RKO (cell line): ENCODE measurements around the gene PRM3.
"Not testable (repeated sequence)": the region's sequence is repeated elsewhere in the genome, so short reads cannot be mapped to it uniquely, and the experiment has no call there.

Source experiments
- DNase-seq: peaks from one replicate; pipeline ENCODE4 v3.0.0-alpha.2; 2016; ENCODE audit warnings: low spot score

The PRM3 gene

GRCh38 chr16:11303405-11304138 is 30.1 kb upstream of the PRM3 start:
- DNase-seq = no peak

GRCh38 chr16:11302977-11303376 is 29.5 kb upstream of the PRM3 start:
- DNase-seq = no peak

- DNase-seq = no peak
Measured at GRCh38 chr16:11301645-11302501, 28.4 kb upstream of the PRM3 start.

DNA sequence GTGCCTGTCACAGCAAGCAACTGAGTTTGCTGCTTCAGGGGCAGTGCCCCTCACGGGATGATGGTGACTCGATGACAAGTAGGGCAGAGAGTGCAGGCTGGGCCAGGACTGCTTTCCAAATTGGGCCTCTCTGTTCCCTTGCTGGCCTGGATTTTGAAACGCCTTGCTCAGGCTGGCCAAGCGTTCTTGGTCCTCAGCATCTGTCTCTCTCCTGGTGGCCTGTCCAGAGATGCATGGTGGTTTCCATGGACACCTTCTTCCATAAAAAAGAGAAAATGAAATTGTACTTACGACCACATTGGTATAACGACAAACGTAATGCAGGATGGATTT is 27.1 kb upstream of the PRM3 start:
- no peak for DNase-seq

DNA sequence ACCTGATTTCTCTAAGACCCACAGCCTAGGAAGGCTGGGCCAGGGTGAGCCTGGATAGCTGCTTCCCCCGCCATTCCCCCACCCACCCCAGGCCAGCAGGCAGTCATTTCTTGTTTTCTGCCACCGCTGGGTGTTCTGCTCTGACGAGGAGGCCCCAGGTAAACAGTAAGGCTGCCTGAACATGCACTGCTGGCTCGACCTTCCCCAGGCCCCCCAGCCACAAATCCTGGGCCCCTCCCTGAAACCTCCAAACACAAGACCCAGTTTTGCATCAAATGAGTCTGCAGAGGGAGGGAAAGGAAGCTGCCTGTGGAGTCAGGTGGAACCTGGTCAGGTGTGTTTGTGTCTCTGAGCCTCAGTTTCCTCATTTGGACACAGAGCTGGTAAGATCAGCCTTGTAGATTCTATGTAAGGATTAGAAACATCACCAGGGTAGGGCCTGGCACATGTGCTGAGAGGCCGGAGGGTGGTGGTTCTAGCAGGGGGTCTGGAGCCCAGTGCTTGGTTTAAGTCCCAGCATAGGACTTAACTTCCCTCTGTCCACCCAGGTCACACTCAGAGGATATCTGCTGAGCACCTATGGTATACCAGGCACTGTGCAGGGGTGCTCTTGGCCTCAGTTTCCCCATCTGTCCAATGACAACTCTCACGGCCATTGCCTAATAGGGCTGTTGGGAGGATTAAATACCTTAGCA is 26.6 kb upstream of the PRM3 start:
- DNase-seq = no peak

DNA sequence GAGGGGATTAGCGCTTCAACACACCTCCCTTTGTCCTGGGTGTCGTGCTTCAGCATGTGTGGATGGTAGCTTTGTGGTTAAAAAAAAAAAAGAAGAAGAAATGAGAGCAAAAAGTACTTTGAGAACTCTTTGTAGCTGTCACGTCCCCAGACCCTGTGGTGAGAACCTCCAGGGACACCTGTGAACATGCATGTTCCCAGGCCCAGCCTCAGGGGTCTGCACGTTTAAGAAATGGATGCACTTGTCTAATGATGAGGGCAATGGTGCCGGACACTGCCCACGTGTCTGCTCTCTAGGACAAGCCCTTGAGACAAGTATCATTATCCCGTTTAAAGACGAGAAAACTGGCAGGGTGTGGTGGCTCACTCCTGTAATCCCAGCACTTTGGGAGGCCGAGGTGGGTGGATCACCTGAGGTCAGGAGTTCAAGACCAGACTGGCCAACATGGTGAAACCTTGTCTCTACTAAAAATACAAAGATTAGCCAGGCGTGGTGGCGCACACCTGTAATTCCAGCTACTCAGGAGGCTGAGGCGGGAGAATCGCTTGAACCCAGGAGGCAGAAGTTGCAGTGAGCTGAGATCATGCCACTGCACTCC is 25.6 kb upstream of the PRM3 start:
- DNase-seq = not testable (repeated sequence)

- DNase-seq = no peak
Measured at GRCh38 chr16:11298143-11298900, 24.9 kb upstream of the PRM3 start.

GRCh38 chr16:11297492-11298142 is 24.2 kb upstream of the PRM3 start:
- DNase-seq = no peak

DNA sequence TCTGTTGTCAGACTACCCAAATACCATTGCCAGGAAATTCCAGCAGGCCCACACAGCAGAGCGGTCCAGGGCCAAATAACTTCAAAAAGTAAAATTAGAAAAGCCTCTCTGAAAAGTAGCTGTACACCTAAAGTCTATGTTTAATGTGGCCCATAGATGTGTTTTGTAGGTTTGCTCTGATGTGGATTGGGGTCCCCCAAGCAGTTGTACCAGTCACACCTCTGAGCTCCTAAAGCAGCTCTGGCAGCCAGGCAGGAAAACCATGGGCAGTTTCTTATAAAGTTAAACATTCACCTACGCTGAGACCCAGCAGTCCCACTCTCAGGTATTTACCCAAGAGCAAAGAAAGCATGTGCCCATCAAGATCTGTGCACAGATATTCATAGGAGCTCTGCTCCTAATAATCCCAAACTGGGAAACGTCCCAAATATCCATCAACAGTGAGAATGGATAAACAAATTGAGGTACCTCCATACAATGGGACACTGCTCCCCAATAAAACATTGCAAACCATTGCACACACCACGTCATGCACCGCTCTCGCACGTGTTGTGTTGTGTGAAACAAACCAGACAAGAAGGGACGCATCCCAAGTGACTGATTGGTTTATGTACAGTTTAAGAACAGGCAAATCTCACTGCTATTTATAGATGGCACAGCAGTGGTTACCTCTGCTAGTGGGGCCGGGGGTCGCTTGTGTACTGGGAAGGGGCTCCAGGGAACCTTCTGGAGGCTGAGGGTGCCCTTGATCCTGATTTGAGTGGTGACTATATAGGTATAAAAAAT is 23.5 kb upstream of the PRM3 start:
- no peak for DNase-seq

GRCh38 chr16:11296351-11296705 is 22.9 kb upstream of the PRM3 start:
- no peak for DNase-seq

DNA sequence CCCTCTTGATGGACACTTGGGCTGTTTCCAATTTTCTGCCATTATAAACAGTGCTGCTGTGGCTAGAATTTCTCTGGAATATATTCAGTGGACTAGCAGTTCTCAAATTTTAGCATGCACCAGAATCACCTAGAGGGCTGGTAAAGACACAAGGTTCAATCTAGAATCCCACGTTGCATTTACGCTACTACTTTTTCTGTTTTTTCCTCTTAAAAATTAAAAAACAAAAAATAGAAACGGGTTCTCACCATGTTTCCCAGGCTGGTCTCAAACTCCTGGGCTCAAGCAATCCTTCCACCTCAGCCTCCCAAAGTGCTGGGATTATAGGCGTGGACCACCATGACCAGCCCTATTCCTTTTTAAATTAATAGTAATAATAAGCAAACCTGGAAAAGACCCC is 22.2 kb upstream of the PRM3 start:
- no peak for DNase-seq

DNA sequence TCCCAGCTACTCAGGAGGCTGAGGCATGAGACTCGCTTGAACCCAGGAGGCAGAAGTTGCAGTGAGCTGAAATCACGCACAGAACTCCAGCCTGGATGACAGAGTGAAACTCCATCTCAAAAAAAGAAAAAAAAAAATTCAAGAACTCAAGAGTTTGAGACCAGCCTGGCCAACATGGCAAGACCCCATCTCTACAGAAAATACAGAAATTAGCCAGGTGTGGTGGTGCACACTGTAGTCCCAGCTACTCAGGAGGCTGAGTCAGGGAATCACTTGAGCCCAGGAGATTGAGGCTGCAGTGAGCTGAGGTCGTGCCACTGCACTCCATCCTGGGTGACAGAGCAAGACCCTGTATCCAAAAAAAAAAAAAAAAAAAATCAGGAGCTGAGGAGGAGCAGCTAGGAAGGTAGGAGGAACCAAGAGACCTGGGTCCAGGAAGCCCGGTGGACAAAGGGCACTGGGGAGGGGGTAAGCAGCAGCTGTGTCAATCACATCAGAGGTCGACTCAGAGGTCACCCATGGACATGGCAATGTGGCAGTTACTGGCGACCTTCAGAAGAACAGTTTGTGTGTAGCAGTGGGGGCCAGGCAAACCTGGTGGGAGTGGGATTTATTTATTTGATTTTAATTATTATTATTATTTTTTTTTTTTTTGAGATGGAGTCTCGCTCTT is 18.8 kb upstream of the PRM3 start:
- DNase-seq = no peak

GRCh38 chr16:11291091-11291703 is 17.8 kb upstream of the PRM3 start:
- DNase-seq = no peak

DNA sequence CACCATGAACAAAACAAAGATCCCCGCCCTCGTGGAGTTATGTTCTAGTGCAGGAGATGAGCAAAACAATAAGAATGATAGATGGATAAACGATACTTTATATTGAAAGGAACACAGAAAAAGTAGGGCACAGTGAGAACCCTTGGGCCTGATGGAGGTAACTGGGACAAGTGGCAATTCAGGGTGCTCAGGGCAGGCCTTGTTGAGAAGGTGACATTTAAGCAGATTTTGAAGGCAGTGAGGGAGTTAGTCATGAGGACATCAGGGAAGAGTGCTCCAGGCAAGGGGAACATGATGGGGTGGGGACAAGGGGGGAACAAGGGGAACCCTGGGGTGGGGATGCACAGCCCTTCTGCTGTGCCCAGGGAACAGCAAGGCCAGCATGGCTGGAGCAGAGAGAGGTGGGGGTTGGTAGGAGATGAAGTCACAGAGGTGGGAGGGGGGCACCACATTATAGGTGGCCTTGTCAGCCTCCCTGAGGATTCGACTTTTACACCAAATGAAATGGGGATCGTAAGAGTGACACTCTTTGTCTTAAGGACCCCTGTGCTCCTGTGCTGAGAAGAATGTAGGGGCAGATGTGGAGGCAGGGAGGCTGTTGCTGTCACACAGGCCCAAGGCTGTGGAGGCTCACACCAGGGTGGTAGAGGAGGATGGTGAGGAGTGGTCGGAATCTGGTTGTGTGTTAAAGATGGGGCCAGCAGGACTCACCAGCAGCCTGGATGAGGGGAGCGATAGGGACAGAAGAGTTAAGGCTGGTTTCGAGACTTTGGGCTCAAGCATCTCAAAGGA is 16.9 kb upstream of the PRM3 start:
- DNase-seq = no peak

- DNase-seq = not testable (repeated sequence)
Measured at GRCh38 chr16:11289696-11290095, 16.3 kb upstream of the PRM3 start.

DNA sequence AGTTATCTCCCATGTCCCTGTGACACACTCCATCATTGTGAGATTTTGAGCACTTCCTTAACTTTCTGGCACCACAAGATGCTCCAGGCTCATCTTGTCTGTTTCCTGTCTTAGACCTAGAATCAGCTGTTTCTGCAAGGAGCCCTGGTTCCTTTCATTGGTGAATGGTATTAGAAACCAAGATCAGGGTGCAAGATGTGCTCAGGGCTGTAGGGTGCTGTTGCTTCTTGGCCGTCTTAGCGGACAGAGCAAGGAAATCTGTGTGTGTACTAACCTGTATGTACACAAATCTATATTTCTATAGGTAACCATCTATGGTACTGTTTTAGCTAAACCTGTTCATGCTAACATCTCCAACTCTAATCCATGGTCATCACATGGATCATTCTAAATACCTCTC is 15.8 kb upstream of the PRM3 start:
- no peak for DNase-seq

DNA sequence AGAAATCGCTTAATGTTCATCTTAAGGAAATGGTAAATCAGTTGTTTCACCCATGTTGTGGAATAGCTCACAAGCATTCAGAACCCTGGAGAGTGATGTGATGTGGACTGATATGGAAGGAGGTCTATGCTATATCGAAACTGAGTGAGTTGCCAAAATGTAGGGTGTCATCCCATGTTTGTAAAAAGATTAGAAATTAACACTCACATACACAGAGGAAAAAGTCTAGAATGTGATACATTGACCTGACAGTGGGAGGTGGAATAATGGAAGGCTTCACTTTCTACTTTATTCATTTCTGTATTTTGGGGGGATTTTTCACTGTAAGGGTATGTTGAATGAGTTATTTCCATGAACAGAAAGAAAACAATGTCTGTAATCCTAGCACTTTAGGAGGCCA is 12.4 kb upstream of the PRM3 start:
- DNase-seq = no peak

DNA sequence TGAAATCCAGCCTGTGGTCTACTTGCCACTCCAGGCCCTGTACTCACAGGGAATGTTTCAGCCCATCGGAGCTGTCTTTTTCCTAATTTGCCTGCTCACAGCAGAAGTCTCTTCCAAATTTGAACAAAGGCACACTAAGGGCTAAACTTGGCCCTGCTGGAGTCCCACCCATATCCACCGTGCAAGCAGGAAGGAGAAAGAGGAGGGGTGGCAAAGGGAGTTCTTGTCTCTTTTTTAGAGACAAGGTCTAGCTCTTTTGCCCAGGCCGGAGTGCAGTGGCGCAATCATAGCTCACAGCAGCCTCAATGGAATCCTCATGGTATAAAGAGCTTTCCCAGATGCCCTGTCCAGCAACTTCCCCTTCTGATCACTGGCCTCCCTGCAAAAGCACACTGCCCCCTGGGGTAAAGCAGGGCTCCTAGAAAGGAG is 10.4 kb upstream of the PRM3 start:
- DNase-seq = no peak
